IMR-90 (cell line): Measurements from ENCODE around the gene NKX1-1. TPM values are rescaled to one million over a fixed set of nuclear protein-coding genes. Genes with fewer than 3 reads are reported as not detected.
"Not testable (repeated sequence)": the region's sequence is repeated elsewhere in the genome, so short reads cannot be mapped to it uniquely, and the experiment has no call there.

ENCODE experiments used
- ATAC-seq: fragments of 200-7000 bp; cut with Tn5 transposase; 2 replicates; pipeline ENCODE4 v1.9.1; 2020; ENCODE audit warnings: low read depth, mild to moderate bottlenecking, moderate library complexity
- BruUV-seq: library from RNA; stranded (reverse); fragments of 400-500 nt; replicated peaks from 2 replicates; lab custom pipeline; 2021; lab: Mats Ljungman, UMichigan
- CTCF ChIA-PET: fragments of 300-600 bp; formaldehyde crosslinking; extraction: SDS; loops from one replicate; lab custom pipeline; 2021; ENCODE audit warnings: antibody characterized with exemption; lab: Yijun Ruan, JAX
- POLR2A ChIA-PET: fragments of 300-600 bp; sonication (Branson Sonifier 250); formaldehyde crosslinking; loops from one replicate; lab custom pipeline; 2022; ENCODE audit warnings: antibody characterized with exemption; ENCODE audit not compliant: unreplicated experiment; lab: Charles Lee
- DNase-seq: peaks from one replicate; pipeline ENCODE4 v3.0.0; 2013
- H2AFZ ChIP-seq: replicated peaks from 2 replicates; pipeline ENCODE3; 2013; ENCODE audit warnings: low read length, mild to moderate bottlenecking; ENCODE audit not compliant: poor library complexity
- H2AK5ac ChIP-seq: 2 replicates; pipeline ENCODE4 v1.6.1; 2013; ENCODE audit warnings: low read depth, low read length, inconsistent platforms
- H2AK9ac ChIP-seq: replicated peaks from 2 replicates; pipeline ENCODE3; 2013; ENCODE audit warnings: mild to moderate bottlenecking, low read depth, low read length, moderate library complexity; ENCODE audit not compliant: poor library complexity
- H2BK120ac ChIP-seq: 2 replicates; pipeline ENCODE4 v1.6.1; 2013; ENCODE audit warnings: low read depth, low read length, inconsistent platforms
- H2BK15ac ChIP-seq: 3 replicates; pipeline ENCODE4 v1.6.1; 2013; ENCODE audit warnings: low read depth, low read length, inconsistent platforms
- H2BK20ac ChIP-seq: 2 replicates; pipeline ENCODE4 v1.6.1; 2013; ENCODE audit warnings: low read depth, mild to moderate bottlenecking, inconsistent platforms, low read length, moderate library complexity
- H2BK5ac ChIP-seq: 2 replicates; pipeline ENCODE4 v1.6.1; 2013; ENCODE audit warnings: mild to moderate bottlenecking, low read depth, low read length, inconsistent platforms; ENCODE audit not compliant: poor library complexity, severe bottlenecking
- H3K14ac ChIP-seq: replicated peaks from 2 replicates; pipeline ENCODE4 v1.6.1; 2013; ENCODE audit warnings: low read depth, low read length, inconsistent platforms
- H3K18ac ChIP-seq: 2 replicates; pipeline ENCODE4 v1.6.1; 2013; ENCODE audit warnings: low read depth, low read length, control low read depth
- H3K23ac ChIP-seq: 2 replicates; pipeline ENCODE4 v1.6.1; 2013; ENCODE audit warnings: low read depth, low read length, inconsistent platforms
- H3K27ac ChIP-seq: 2 replicates; pipeline ENCODE4 v1.5.1; 2013; ENCODE audit warnings: mild to moderate bottlenecking, control low read depth, low read length; ENCODE audit not compliant: insufficient read depth
- H3K27me3 ChIP-seq: 2 replicates; pipeline ENCODE4 v1.6.1; 2013; ENCODE audit warnings: low read length; ENCODE audit not compliant: control insufficient read depth, insufficient read depth
- H3K36me3 ChIP-seq: 2 replicates; pipeline ENCODE4 v1.6.1; 2013; ENCODE audit warnings: low read length, mixed read lengths; ENCODE audit not compliant: control insufficient read depth, insufficient read depth
- H3K4ac ChIP-seq: 2 replicates; pipeline ENCODE4 v1.6.1; 2013; ENCODE audit warnings: low read depth, low read length, inconsistent platforms
- H3K4me1 ChIP-seq: 2 replicates; pipeline ENCODE4 v1.6.1; 2013; ENCODE audit warnings: low read length, mixed read lengths; ENCODE audit not compliant: control insufficient read depth, insufficient read depth
- H3K4me2 ChIP-seq: 2 replicates; pipeline ENCODE4 v1.6.1; 2013; ENCODE audit warnings: low read depth, mild to moderate bottlenecking, control low read depth, low read length, moderate library complexity
- H3K4me3 ChIP-seq: 2 replicates; pipeline ENCODE4 v1.5.1; 2013; ENCODE audit warnings: low read depth, mild to moderate bottlenecking, control low read depth, low read length, moderate library complexity; ENCODE audit not compliant: insufficient read depth
- H3K56ac ChIP-seq: 2 replicates; pipeline ENCODE4 v1.6.1; 2013; ENCODE audit warnings: low read length, inconsistent platforms; ENCODE audit not compliant: insufficient read depth; ENCODE audit errors: extremely low read depth
- H3K79me1 ChIP-seq, 2 experiments: 2 replicates each; pipeline ENCODE4 v1.6.1; 2013; ENCODE audit warnings: low read length in 2 of 2, inconsistent platforms in 1 of 2, low read depth in 1 of 2
- H3K9ac ChIP-seq: 2 replicates; pipeline ENCODE4 v1.6.1; 2013; ENCODE audit warnings: low read depth, low read length, control low read depth
- H3K9me1 ChIP-seq: 2 replicates; pipeline ENCODE4 v1.6.1; 2013; ENCODE audit warnings: low read length, inconsistent platforms; ENCODE audit not compliant: insufficient read depth
- H3K9me3 ChIP-seq: 2 replicates; pipeline ENCODE4 v1.6.1; 2013; ENCODE audit warnings: low read length; ENCODE audit not compliant: control insufficient read depth, insufficient read depth
- H4K20me1 ChIP-seq: 2 replicates; pipeline ENCODE4 v1.6.1; 2013; ENCODE audit warnings: low read length, inconsistent platforms; ENCODE audit not compliant: insufficient read depth
- H4K5ac ChIP-seq: 2 replicates; pipeline ENCODE4 v1.6.1; 2013; ENCODE audit warnings: mild to moderate bottlenecking, low read depth, low read length, control low read depth
- H4K8ac ChIP-seq, 2 experiments: 2 replicates each; pipeline ENCODE4 v1.6.1; 2013; ENCODE audit warnings: low read depth in 2 of 2, low read length in 2 of 2, control low read depth in 1 of 2, inconsistent platforms in 1 of 2
- H4K91ac ChIP-seq: 2 replicates; pipeline ENCODE4 v1.6.1; 2013; ENCODE audit warnings: low read depth, low read length, inconsistent platforms; ENCODE audit not compliant: insufficient read depth
- CTCF ChIP-seq: conservative IDR thresholded peaks from 2 replicates; pipeline ENCODE4 v1.5.1; 2012; ENCODE audit warnings: mild to moderate bottlenecking, low read depth, low read length, improper control_type of control experiment
- FOS ChIP-seq: fragments of 150-350 bp; IDR thresholded peaks from 2 replicates; pipeline ENCODE4 v1.6.1; 2016; ENCODE audit warnings: low read depth, low read length
- MXI1 ChIP-seq: IDR thresholded peaks from 2 replicates; pipeline ENCODE4 v1.6.1; 2012; ENCODE audit warnings: low read depth, mild to moderate bottlenecking, low read length, moderate library complexity, borderline replicate concordance
- NFE2L2 ChIP-seq: fragments of 150-350 bp; IDR thresholded peaks from 2 replicates; pipeline ENCODE4 v1.6.1; 2016; ENCODE audit warnings: low read depth, mild to moderate bottlenecking, low read length
- POLR2A ChIP-seq: IDR thresholded peaks from 2 replicates; pipeline ENCODE4 v1.6.1; 2012; ENCODE audit warnings: mild to moderate bottlenecking, low read depth, low read length
- RAD21 ChIP-seq: IDR thresholded peaks from 2 replicates; pipeline ENCODE4 v1.6.1; 2012; ENCODE audit warnings: low read length, improper control_type of control experiment
- RCOR1 ChIP-seq: IDR thresholded peaks from 2 replicates; pipeline ENCODE4 v1.6.1; 2012; ENCODE audit warnings: mild to moderate bottlenecking, low read length, improper control_type of control experiment; ENCODE audit not compliant: insufficient replicate concordance
- WGBS, 2 experiments: methylation state at CpG; one replicate each; pipeline versions ENCODE4 v1.1.5 to v1.1.7; 2013; ENCODE audit warnings: missing lambda C conversion rate in 2 of 2; ENCODE audit not compliant: insufficient read length in 1 of 2; ENCODE audit errors: extremely low coverage in 2 of 2; 5-methylcytosine and 5-hydroxymethylcytosine counted together
- dilution Hi-C: fragments of 300-500 bp; cut with HindIII; formaldehyde crosslinking; loops from one replicate; pipeline ENCODE4 v1.14.3; 2018; ENCODE audit warnings: low sequenced_read_pairs; ENCODE audit not compliant: unreplicated experiment
- in situ Hi-C: fragments of 300-500 bp; cut with MboI; formaldehyde crosslinking; loops from 3 replicates; pipeline ENCODE4 v1.14.3; 2019; ENCODE audit warnings: low sequenced_read_pairs, inconsistent platforms, mixed read lengths
- intact Hi-C: fragments of 100-400 bp; cut with micrococcal nuclease; formaldehyde crosslinking; loops from 2 replicates; pipeline ENCODE4 v1.10.0; 2022
- polyA plus RNA-seq, 3 experiments: library from polyadenylated mRNA; depleted of rRNA; stranded (reverse); fragments of >200 nt; gene quantifications; 2 replicates each; pipeline ENCODE4 v1.2.3, GENCODE V29; 2012; ENCODE audit warnings: low replicate concordance in 1 of 3
- total RNA-seq: library from RNA; depleted of rRNA; stranded (reverse); fragments of >200 nt; gene quantifications from 2 replicates; pipeline ENCODE4 v1.2.3, GENCODE V29; 2012

Gene NKX1-1
- total and polyA plus RNA-seq, 2 of the 4 experiments (the other 2 are of a cell fraction): not detected

- Histone ChIP-seq H3K18ac (no peak overlapping the region), H2BK20ac (no peak overlapping the region), H4K5ac (no peak overlapping the region), H3K56ac (no peak overlapping the region), H3K36me3 (peaks cover 36% of the 10 kb centered on the region), H2AK5ac (no peak overlapping the region), H3K79me1 (no peaks in the 10 kb centered on the region), H3K23ac (no peak overlapping the region), H2BK5ac (no peak overlapping the region), H4K91ac (no peak overlapping the region), H3K4me3 (no peak overlapping the region), H3K27ac (no peak overlapping the region), H3K9me1 (no peaks in the 10 kb centered on the region; the same call in 1 of the 2 replicates), H3K4me1 (no peaks in the 10 kb centered on the region), H4K20me1 (no peaks in the 10 kb centered on the region), H2AK9ac (no peak overlapping the region), H2BK15ac (no peak overlapping the region), H2BK120ac (no peak overlapping the region), H3K9me3 (no peaks in the 10 kb centered on the region; the same call in 1 of the 2 replicates), H4K8ac (no peak overlapping the region), H3K4ac (no peak overlapping the region), H3K14ac (no peak overlapping the region), H3K9ac (no peak overlapping the region), H2AFZ (no peak overlapping the region), H3K4me2 (no peak overlapping the region), H3K27me3 (no peaks in the 10 kb centered on the region)
- BruUV-seq: no TSS peak
- no peak for DNase-seq
- intact Hi-C loops: no loop called here
- WGBS, 2 experiments: 92% methylated on average over 22 of the region's 42 CpGs; no CpG with 5 or more reads in 1 of the 2 experiments
- no peak for ATAC-seq
- TF ChIP-seq MXI1: no peak
- no peak for TF ChIP-seq RAD21
- no peak for TF ChIP-seq FOS
- no peak for TF ChIP-seq NFE2L2
- no peak for TF ChIP-seq CTCF
- no peak for TF ChIP-seq POLR2A
- TF ChIP-seq RCOR1: no peak
- in situ Hi-C loops: no loop called here
- dilution Hi-C loops: no loop called here
- ChIA-PET POLR2A (no interaction called here), CTCF (no interaction called here)
Observed at GRCh38 chr4:1373892-1374705, 32.1 kb downstream of the NKX1-1 start.

- H2AK5ac ChIP-seq, H2BK20ac ChIP-seq, H2BK120ac ChIP-seq, dilution Hi-C loops, H3K79me1 ChIP-seq, H3K4me3 ChIP-seq, H2BK15ac ChIP-seq, H2AK9ac ChIP-seq, H3K27me3 ChIP-seq, ATAC-seq, H3K9me3 ChIP-seq, H4K91ac ChIP-seq, H3K4me2 ChIP-seq, H3K9me1 ChIP-seq, H3K23ac ChIP-seq, H3K18ac ChIP-seq, POLR2A ChIA-PET, H3K4me1 ChIP-seq, H3K56ac ChIP-seq, DNase-seq, H3K9ac ChIP-seq, CTCF ChIA-PET, H4K20me1 ChIP-seq, H4K8ac ChIP-seq, H2BK5ac ChIP-seq, H3K4ac ChIP-seq, H2AFZ ChIP-seq, H3K14ac ChIP-seq, H3K27ac ChIP-seq, H4K5ac ChIP-seq, BruUV-seq, in situ Hi-C loops, intact Hi-C loops: not testable (repeated sequence)
- 99% methylated on average over 7 of the region's 22 CpGs; no CpG with 5 or more reads in 1 of the 2 experiments for WGBS, 2 experiments
- H3K36me3 ChIP-seq: peaks cover 35% of the 10 kb centered on the region
Observed at GRCh38 chr4:1372576-1372975, 33.7 kb downstream of the NKX1-1 start.
